Liver (tissue), 9 donors: Measurements from ENCODE around the gene ANGPT4. TPM values are rescaled to one million over a fixed set of nuclear protein-coding genes. Genes with fewer than 3 reads are reported as not detected.

ENCODE experiments used
- DNase-seq: peaks from one replicate; pipeline ENCODE4 v3.0.0-alpha.2; 2017; ENCODE audit warnings: low spot score
- H3K27ac ChIP-seq, 2 donors: one replicate each; pipeline ENCODE4 v1.7.0; 2013; ENCODE audit warnings: inconsistent platforms in 2 of 2, low read length in 2 of 2, control low read depth in 1 of 2, low read depth in 1 of 2, mild to moderate bottlenecking in 1 of 2
- H3K27me3 ChIP-seq, 4 donors: one replicate each; pipeline versions ENCODE4 v1.6.1 to v1.7.0; 2013; ENCODE audit warnings: low read length in 3 of 4, inconsistent platforms in 1 of 4, mild to moderate bottlenecking in 1 of 4, moderate library complexity in 1 of 4; ENCODE audit not compliant: control insufficient read depth in 4 of 4, insufficient read depth in 4 of 4
- H3K36me3 ChIP-seq, 4 donors: one replicate each; pipeline versions ENCODE4 v1.6.1 to v1.7.0; 2013; ENCODE audit warnings: low read length in 3 of 4, mild to moderate bottlenecking in 3 of 4, low read depth in 1 of 4, moderate library complexity in 1 of 4; ENCODE audit not compliant: control insufficient read depth in 4 of 4, insufficient read depth in 3 of 4
- H3K4me1 ChIP-seq, 4 donors: one replicate each; pipeline versions ENCODE4 v1.6.1 to v1.7.0; 2013; ENCODE audit warnings: low read length in 3 of 4, mild to moderate bottlenecking in 3 of 4, moderate library complexity in 1 of 4; ENCODE audit not compliant: control insufficient read depth in 4 of 4, insufficient read depth in 4 of 4
- H3K4me3 ChIP-seq, 3 donors: one replicate each; pipeline versions ENCODE4 v1.6.1 to v1.7.0; 2013; ENCODE audit warnings: low read length in 3 of 3, control low read depth in 1 of 3, low read depth in 1 of 3, mild to moderate bottlenecking in 1 of 3
- H3K9ac ChIP-seq, 2 donors: one replicate each; pipeline ENCODE4 v1.7.0; 2013; ENCODE audit warnings: low read length in 2 of 2, mild to moderate bottlenecking in 2 of 2, moderate library complexity in 2 of 2, control low read depth in 1 of 2, low read depth in 1 of 2
- H3K9me3 ChIP-seq, 4 donors: one replicate each; pipeline versions ENCODE4 v1.6.1 to v1.7.0; 2013; ENCODE audit warnings: low read length in 3 of 4; ENCODE audit not compliant: control insufficient read depth in 4 of 4
- EGR1 ChIP-seq, 2 donors: IDR thresholded peaks; 2 replicates each; pipeline ENCODE4 v1.6.1; 2016 to 2018; ENCODE audit warnings: antibody characterized with exemption in 2 of 2, low read depth in 2 of 2
- FOXA1 ChIP-seq: IDR thresholded peaks from 2 replicates; pipeline ENCODE4 v1.6.1; 2016; ENCODE audit warnings: antibody characterized with exemption
- FOXA2 ChIP-seq: IDR thresholded peaks from 2 replicates; pipeline ENCODE4 v1.6.1; 2016; ENCODE audit warnings: antibody characterized with exemption
- GABPA ChIP-seq, 2 donors: IDR thresholded peaks in 1 of 2; conservative IDR thresholded peaks in 1 of 2; 2 replicates each; pipeline ENCODE4 v1.6.1; 2016; ENCODE audit warnings: antibody characterized with exemption in 2 of 2, mild to moderate bottlenecking in 1 of 2, moderate library complexity in 1 of 2
- HNF4A ChIP-seq, 2 donors: conservative IDR thresholded peaks; 2 replicates each; pipeline ENCODE4 v1.6.1; 2016; ENCODE audit warnings: antibody characterized with exemption in 2 of 2, mild to moderate bottlenecking in 2 of 2
- HNF4G ChIP-seq: IDR thresholded peaks from 2 replicates; pipeline ENCODE4 v1.6.1; 2016; ENCODE audit warnings: antibody characterized with exemption
- JUND ChIP-seq, 2 donors: IDR thresholded peaks; 2 replicates each; pipeline ENCODE4 v1.6.1; 2016; ENCODE audit warnings: antibody characterized with exemption in 2 of 2
- NR2F2 ChIP-seq: IDR thresholded peaks from 2 replicates; pipeline ENCODE4 v1.6.1; 2016; ENCODE audit warnings: antibody characterized with exemption
- RAD21 ChIP-seq, 2 donors: IDR thresholded peaks; 2 replicates each; pipeline ENCODE4 v1.6.1; 2016; ENCODE audit warnings: antibody characterized with exemption in 2 of 2, mild to moderate bottlenecking in 2 of 2
- RXRA ChIP-seq, 2 donors: IDR thresholded peaks; 2 replicates each; pipeline ENCODE4 v1.6.1; 2017 to 2018; ENCODE audit warnings: antibody characterized with exemption in 2 of 2, mild to moderate bottlenecking in 1 of 2
- SP1 ChIP-seq: IDR thresholded peaks from 2 replicates; pipeline ENCODE4 v1.6.1; 2018; ENCODE audit warnings: antibody characterized with exemption, mild to moderate bottlenecking
- TAF1 ChIP-seq: conservative IDR thresholded peaks from 2 replicates; pipeline ENCODE4 v1.6.1; 2016; ENCODE audit warnings: antibody characterized with exemption, mild to moderate bottlenecking
- YY1 ChIP-seq: IDR thresholded peaks from 2 replicates; pipeline ENCODE4 v1.6.1; 2016; ENCODE audit warnings: antibody characterized with exemption, mild to moderate bottlenecking
- ZBTB33 ChIP-seq: IDR thresholded peaks from 2 replicates; pipeline ENCODE4 v1.6.1; 2016; ENCODE audit warnings: antibody characterized with exemption
- WGBS: extraction: QIAGEN DNeasy Blood & Tissue Kit; methylation state at CpG from one replicate; pipeline ENCODE4 v1.1.7; 2013; 5-methylcytosine and 5-hydroxymethylcytosine counted together
- polyA plus RNA-seq, 2 donors: library from polyadenylated mRNA; stranded (reverse) in 1 of 2; unstranded in 1 of 2; fragments of 200-250 nt in 1 of 2; fragments of >200 nt in 1 of 2; fragmentation: Nextera tagmentation in 1 of 2; extraction: Ambion mirVana in 1 of 2; gene quantifications; one replicate each; pipeline versions ENCODE4 v1.2.1 to v1.2.3, GENCODE V29; 2013 to 2015
- total RNA-seq, 2 donors: library from RNA; depleted of rRNA; stranded (reverse); fragments of >200 nt; gene quantifications; one replicate each; pipeline ENCODE4 v1.2.3, GENCODE V29; 2014
- TF ChIP-seq, protein P1 (sequence below): IDR thresholded peaks from 2 replicates; pipeline ENCODE4 v1.6.1; 2016; ENCODE audit warnings: antibody characterized with exemption, mild to moderate bottlenecking
- TF ChIP-seq, protein P2 (sequence below): IDR thresholded peaks from 2 replicates; pipeline ENCODE4 v1.6.1; 2016; ENCODE audit warnings: antibody characterized with exemption
- TF ChIP-seq, protein P3 (sequence below): IDR thresholded peaks from 2 replicates; pipeline ENCODE4 v1.6.1; 2016; ENCODE audit warnings: antibody characterized with exemption
- TF ChIP-seq, protein P4 (sequence below): fragments of 150-350 bp; IDR thresholded peaks from 2 replicates; pipeline ENCODE4 v1.5.1; 2017; ENCODE audit warnings: improper control_type of control experiment, low read depth, low read length; ENCODE audit not compliant: missing input control
- donor health status: healthy.
- donor health status: healthy.
- donor health status: healthy.
- donor health status: healthy.
- donor health status: healthy.

Gene ANGPT4
- total and polyA plus RNA-seq, 4 donors: 0.05 to 0.13 (median 0.08) TPM

- H3K27ac ChIP-seq: no peak overlapping the region
- H3K9me3 ChIP-seq: no peaks in the 10 kb centered on the region
- no peak overlapping the region for H3K9ac ChIP-seq
- no peaks in the 10 kb centered on the region for H3K4me1 ChIP-seq
- H3K36me3 ChIP-seq: no peaks in the 10 kb centered on the region
- TF ChIP-seq, protein P1, sequence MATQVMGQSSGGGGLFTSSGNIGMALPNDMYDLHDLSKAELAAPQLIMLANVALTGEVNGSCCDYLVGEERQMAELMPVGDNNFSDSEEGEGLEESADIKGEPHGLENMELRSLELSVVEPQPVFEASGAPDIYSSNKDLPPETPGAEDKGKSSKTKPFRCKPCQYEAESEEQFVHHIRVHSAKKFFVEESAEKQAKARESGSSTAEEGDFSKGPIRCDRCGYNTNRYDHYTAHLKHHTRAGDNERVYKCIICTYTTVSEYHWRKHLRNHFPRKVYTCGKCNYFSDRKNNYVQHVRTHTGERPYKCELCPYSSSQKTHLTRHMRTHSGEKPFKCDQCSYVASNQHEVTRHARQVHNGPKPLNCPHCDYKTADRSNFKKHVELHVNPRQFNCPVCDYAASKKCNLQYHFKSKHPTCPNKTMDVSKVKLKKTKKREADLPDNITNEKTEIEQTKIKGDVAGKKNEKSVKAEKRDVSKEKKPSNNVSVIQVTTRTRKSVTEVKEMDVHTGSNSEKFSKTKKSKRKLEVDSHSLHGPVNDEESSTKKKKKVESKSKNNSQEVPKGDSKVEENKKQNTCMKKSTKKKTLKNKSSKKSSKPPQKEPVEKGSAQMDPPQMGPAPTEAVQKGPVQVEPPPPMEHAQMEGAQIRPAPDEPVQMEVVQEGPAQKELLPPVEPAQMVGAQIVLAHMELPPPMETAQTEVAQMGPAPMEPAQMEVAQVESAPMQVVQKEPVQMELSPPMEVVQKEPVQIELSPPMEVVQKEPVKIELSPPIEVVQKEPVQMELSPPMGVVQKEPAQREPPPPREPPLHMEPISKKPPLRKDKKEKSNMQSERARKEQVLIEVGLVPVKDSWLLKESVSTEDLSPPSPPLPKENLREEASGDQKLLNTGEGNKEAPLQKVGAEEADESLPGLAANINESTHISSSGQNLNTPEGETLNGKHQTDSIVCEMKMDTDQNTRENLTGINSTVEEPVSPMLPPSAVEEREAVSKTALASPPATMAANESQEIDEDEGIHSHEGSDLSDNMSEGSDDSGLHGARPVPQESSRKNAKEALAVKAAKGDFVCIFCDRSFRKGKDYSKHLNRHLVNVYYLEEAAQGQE: no peak
- TF ChIP-seq, protein P2, sequence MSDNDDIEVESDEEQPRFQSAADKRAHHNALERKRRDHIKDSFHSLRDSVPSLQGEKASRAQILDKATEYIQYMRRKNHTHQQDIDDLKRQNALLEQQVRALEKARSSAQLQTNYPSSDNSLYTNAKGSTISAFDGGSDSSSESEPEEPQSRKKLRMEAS: no peak
- TF ChIP-seq TAF1 (no peak), RAD21 (IDR thresholded peaks at IDR 0.05) (no peak), YY1 (no peak), HNF4G (no peak), EGR1 (IDR thresholded peaks at IDR 0.05; ENCODE audit: low read depth in 2 of 2) (no peak), JUND (IDR thresholded peaks at IDR 0.05) (no peak), RXRA (IDR thresholded peaks at IDR 0.05) (no peak), ZBTB33 (no peak), HNF4A (conservative IDR thresholded peaks at IDR 0.05) (no peak), FOXA2 (no peak), SP1 (no peak), GABPA (IDR thresholded peaks at IDR 0.05 in 1 of 2, conservative IDR thresholded peaks at IDR 0.05 in 1 of 2) (no peak), FOXA1 (no peak), NR2F2 (no peak)
- TF ChIP-seq, protein P3, sequence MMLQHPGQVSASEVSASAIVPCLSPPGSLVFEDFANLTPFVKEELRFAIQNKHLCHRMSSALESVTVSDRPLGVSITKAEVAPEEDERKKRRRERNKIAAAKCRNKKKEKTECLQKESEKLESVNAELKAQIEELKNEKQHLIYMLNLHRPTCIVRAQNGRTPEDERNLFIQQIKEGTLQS: no peak
- TF ChIP-seq, protein P4, sequence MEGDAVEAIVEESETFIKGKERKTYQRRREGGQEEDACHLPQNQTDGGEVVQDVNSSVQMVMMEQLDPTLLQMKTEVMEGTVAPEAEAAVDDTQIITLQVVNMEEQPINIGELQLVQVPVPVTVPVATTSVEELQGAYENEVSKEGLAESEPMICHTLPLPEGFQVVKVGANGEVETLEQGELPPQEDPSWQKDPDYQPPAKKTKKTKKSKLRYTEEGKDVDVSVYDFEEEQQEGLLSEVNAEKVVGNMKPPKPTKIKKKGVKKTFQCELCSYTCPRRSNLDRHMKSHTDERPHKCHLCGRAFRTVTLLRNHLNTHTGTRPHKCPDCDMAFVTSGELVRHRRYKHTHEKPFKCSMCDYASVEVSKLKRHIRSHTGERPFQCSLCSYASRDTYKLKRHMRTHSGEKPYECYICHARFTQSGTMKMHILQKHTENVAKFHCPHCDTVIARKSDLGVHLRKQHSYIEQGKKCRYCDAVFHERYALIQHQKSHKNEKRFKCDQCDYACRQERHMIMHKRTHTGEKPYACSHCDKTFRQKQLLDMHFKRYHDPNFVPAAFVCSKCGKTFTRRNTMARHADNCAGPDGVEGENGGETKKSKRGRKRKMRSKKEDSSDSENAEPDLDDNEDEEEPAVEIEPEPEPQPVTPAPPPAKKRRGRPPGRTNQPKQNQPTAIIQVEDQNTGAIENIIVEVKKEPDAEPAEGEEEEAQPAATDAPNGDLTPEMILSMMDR: no peak
- no peak overlapping the region for H3K4me3 ChIP-seq
- DNase-seq: no peak
- 97% methylated on average over 2 of the region's 2 CpGs for WGBS
- H3K27me3 ChIP-seq: peaks cover 0 to 5% (median 0%) of the 10 kb centered on the region in 4 donors
These were observed 55.2 kb downstream of the ANGPT4 start for GRCh38 chr20:860891-861290.
